Aorta (tissue), 5 donors: ENCODE data around the gene IARS2. TPM values are rescaled to one million over a fixed set of nuclear protein-coding genes. Genes with fewer than 3 reads are reported as not detected.

Source experiments
- ATAC-seq: fragments of 200-7000 bp; cut with Tn5 transposase; one replicate; pipeline ENCODE4 v1.9.1; 2022; ENCODE audit warnings: moderate library complexity; ENCODE audit not compliant: low FRiP score
- DNase-seq, 2 donors: peaks; one replicate each; pipeline ENCODE4 v3.0.0-alpha.2; 2020
- H3K27ac ChIP-seq, 2 donors: one replicate each; pipeline ENCODE4 v1.5.1; 2013; ENCODE audit warnings: low read length in 2 of 2, mild to moderate bottlenecking in 2 of 2, moderate library complexity in 2 of 2, control low read depth in 1 of 2, inconsistent platforms in 1 of 2, low read depth in 1 of 2
- H3K27me3 ChIP-seq, 2 donors: one replicate each; pipeline ENCODE4 v1.6.1; 2013; ENCODE audit warnings: control low read depth in 1 of 2, low read length in 1 of 2, mild to moderate bottlenecking in 1 of 2, moderate library complexity in 1 of 2; ENCODE audit not compliant: insufficient read depth in 2 of 2, control insufficient read depth in 1 of 2
- H3K36me3 ChIP-seq, 2 donors: one replicate each; pipeline ENCODE4 v1.6.1; 2013; ENCODE audit warnings: control low read depth in 1 of 2, low read length in 1 of 2, mild to moderate bottlenecking in 1 of 2; ENCODE audit not compliant: insufficient read depth in 2 of 2, control insufficient read depth in 1 of 2
- H3K4me1 ChIP-seq, 2 donors: one replicate each; pipeline ENCODE4 v1.6.1; 2013; ENCODE audit warnings: low read length in 2 of 2, control low read depth in 1 of 2, mild to moderate bottlenecking in 1 of 2, moderate library complexity in 1 of 2; ENCODE audit not compliant: insufficient read depth in 2 of 2, control insufficient read depth in 1 of 2
- H3K4me3 ChIP-seq, 2 donors: one replicate each; pipeline ENCODE4 v1.5.1; 2013; ENCODE audit warnings: low read length in 2 of 2, control low read depth in 1 of 2, mild to moderate bottlenecking in 1 of 2
- H3K9me3 ChIP-seq: one replicate; pipeline ENCODE4 v1.6.1; 2013; ENCODE audit warnings: mild to moderate bottlenecking, low read length; ENCODE audit not compliant: control insufficient read depth
- WGBS, 2 donors: extraction: QIAGEN DNeasy Blood & Tissue Kit; methylation state at CpG; one replicate each; pipeline ENCODE4 v1.1.7; 2013; 5-methylcytosine and 5-hydroxymethylcytosine counted together
- intact Hi-C, 2 donors: fragments of 100-400 bp; cut with DNase I; formaldehyde crosslinking; loops; one replicate each; pipeline versions ENCODE4 v1.14.2 to v1.15.0; 2022
- microRNA-seq, 2 donors: library from miRNA; unstranded; fragments of <30 nt; microRNA quantifications; one replicate each; pipeline ENCODE4 v1.2.0, GENCODE V29; 2020
- polyA plus RNA-seq, 2 donors: library from polyadenylated mRNA; stranded (reverse); fragments of 200-250 nt; gene quantifications; one replicate each; pipeline ENCODE4 v1.2.3, GENCODE V29; 2013
- total RNA-seq, 2 donors: library from RNA; stranded (reverse); fragmentation: NEBNext Ultra II Directional; extraction: Animal tissue kit (Norgen Biotek cat#: 25700); gene quantifications; one replicate each; pipeline ENCODE4 v1.2.1, GENCODE V29; 2021
- donor health status: healthy with polysubstance abuse.
- donor health status: Bipolar disorder and iron deficiency.
- donor health status: DM: no; HTN: no; CAD: no.
- donor health status: DM: no; HTN: no; CAD: no.
- donor health status: DM: yes; HTN: yes; CAD: no.

Gene IARS2
- total and polyA plus RNA-seq, 4 donors: 17.0 to 54.5 (median 41.1) TPM

- Histone ChIP-seq H3K27ac (no peak overlapping the region), H3K36me3 (peaks cover 4 to 5% of the 10 kb centered on the region in 2 donors), H3K27me3 (no peaks in the 10 kb centered on the region), H3K4me3 (no peak overlapping the region), H3K4me1 (no peaks in the 10 kb centered on the region), H3K9me3 (no peaks in the 10 kb centered on the region)
- 80 to 85% methylated on average over 1 of the region's 1 CpG for WGBS, 2 donors
- ATAC-seq: no peak
- DNase-seq: no peak
- intact Hi-C loops: no loop called here
Observed at GRCh38 chr1:220189750-220190347, 95.9 kb downstream of the IARS2 start.

- no peak overlapping the region for H3K27ac ChIP-seq
- DNase-seq (no peak), ATAC-seq (no peak)
- no peaks in the 10 kb centered on the region for H3K27me3 ChIP-seq
- H3K9me3 ChIP-seq: no peaks in the 10 kb centered on the region
- H3K4me3 ChIP-seq: no peak overlapping the region
- H3K4me1 ChIP-seq: no peaks in the 10 kb centered on the region
- H3K36me3 ChIP-seq: peaks cover 5 to 14% of the 10 kb centered on the region in 2 donors
- intact Hi-C loops: no loop called here
Observed at GRCh38 chr1:220195701-220196100, 101.8 kb downstream of the IARS2 start.

Small RNAs within 50 kb of the gene (microRNA-seq; reads per million reads assigned to microRNA genes)
- gene MIR194-1: 1.8 to 9.9 reads per million in 2 donors
- gene MIR215: 4.2 to 26.8 reads per million in 2 donors

Other genes with a start within 250 kb of the IARS2 start
- not detected for gene SLC30A10, start 165.6 kb upstream of the IARS2 start, total RNA-seq
- under 1 TPM in 1 of 2 donors, not detected in 1; 0.25 TPM for gene SLC30A10, start 165.6 kb upstream of the IARS2 start, polyA plus RNA-seq
- 10 to 100 TPM; 66.1 to 69.3 TPM for gene EPRS1, start 47.6 kb upstream of the IARS2 start, total RNA-seq
- gene EPRS1, start 47.6 kb upstream of the IARS2 start, polyA plus RNA-seq: 10 to 100 TPM; 26.4 to 39.8 TPM
- gene BPNT1, start 4.3 kb upstream of the IARS2 start, total RNA-seq: 10 to 100 TPM; 18.3 to 20.0 TPM
- gene BPNT1, start 4.3 kb upstream of the IARS2 start, polyA plus RNA-seq: 10 to 100 TPM; 19.4 to 19.9 TPM
- gene RAB3GAP2, start 178.3 kb downstream of the IARS2 start, total RNA-seq: 10 to 100 TPM; 43.5 to 44.2 TPM
- 1 to 10 TPM; 6.4 to 9.1 TPM for gene RAB3GAP2, start 178.3 kb downstream of the IARS2 start, polyA plus RNA-seq